Stimulated activated CD8-positive, alpha-beta memory T cell treated with anti-CD3 and anti-CD28 coated beads, Interleukin-15, amount 100 ng/mL, for 48 hours (primary cell): Measurements from ENCODE around the gene AGR2.

ENCODE experiments used
- DNase-seq, 2 donors: peaks; one replicate each; pipeline ENCODE4 v3.0.0-alpha.2; 2020; ENCODE audit warnings: low read depth in 2 of 2

Gene AGR2

GRCh38 chr7:16812542-16813231 lies 7.9 kb upstream of the AGR2 start:
- no peak for DNase-seq

GRCh38 chr7:16811551-16811950 lies 6.8 kb upstream of the AGR2 start:
- no peak for DNase-seq

GRCh38 chr7:16810573-16810972 lies 5.8 kb upstream of the AGR2 start:
- no peak for DNase-seq

GRCh38 chr7:16810112-16810511 lies 5.3 kb upstream of the AGR2 start:
- no peak for DNase-seq

- DNase-seq = no peak
Observed at GRCh38 chr7:16805441-16805840, 642 bp upstream of the AGR2 start.

- no peak for DNase-seq
Observed at GRCh38 chr7:16803881-16804673, 722 bp downstream of the AGR2 start.

DNA sequence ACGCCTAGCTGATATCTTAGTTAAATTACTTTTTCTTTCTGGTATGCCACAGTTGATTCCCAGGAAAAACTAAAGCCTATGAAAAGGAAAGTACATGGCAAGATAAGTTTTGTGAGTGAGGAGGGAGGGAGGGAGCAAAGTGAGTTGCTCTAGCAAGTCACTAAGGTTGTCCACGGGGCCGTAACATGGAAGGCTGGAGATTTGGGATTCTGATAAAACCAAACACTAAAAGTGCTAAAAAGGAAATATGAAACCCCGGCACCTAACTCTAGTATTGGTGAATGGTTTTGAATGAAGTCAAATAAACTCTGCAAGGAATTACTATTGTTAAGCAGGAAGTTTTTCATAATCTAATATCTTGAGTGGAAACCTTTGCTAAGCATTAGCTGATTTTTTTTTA lies 1.7 kb downstream of the AGR2 start:
- DNase-seq = no peak

- no peak for DNase-seq
Observed at GRCh38 chr7:16801579-16801978, 3.2 kb downstream of the AGR2 start.

- DNase-seq = no peak
Observed at GRCh38 chr7:16801111-16801542, 3.7 kb downstream of the AGR2 start.

DNA sequence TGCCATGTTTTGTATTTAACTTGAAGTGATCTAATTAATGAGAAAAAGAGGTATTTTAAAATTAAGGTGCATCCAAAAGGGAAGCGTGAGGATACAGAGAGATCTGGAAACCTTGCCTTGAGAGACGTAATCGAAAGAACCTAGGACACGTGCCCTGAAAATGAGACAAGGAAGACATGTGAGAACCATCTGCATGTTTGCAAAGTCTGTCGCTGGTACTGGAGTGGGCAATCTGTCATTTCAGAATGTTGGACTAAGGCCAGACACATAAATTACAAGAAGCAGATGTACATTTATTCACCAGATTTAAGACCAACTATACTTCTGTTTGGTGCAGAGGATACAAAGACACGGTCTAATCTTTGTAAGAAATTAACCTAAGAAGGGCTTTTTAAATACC lies 9.2 kb downstream of the AGR2 start:
- no peak for DNase-seq

- no peak for DNase-seq
Observed at GRCh38 chr7:16794986-16795385, 9.8 kb downstream of the AGR2 start.

DNA sequence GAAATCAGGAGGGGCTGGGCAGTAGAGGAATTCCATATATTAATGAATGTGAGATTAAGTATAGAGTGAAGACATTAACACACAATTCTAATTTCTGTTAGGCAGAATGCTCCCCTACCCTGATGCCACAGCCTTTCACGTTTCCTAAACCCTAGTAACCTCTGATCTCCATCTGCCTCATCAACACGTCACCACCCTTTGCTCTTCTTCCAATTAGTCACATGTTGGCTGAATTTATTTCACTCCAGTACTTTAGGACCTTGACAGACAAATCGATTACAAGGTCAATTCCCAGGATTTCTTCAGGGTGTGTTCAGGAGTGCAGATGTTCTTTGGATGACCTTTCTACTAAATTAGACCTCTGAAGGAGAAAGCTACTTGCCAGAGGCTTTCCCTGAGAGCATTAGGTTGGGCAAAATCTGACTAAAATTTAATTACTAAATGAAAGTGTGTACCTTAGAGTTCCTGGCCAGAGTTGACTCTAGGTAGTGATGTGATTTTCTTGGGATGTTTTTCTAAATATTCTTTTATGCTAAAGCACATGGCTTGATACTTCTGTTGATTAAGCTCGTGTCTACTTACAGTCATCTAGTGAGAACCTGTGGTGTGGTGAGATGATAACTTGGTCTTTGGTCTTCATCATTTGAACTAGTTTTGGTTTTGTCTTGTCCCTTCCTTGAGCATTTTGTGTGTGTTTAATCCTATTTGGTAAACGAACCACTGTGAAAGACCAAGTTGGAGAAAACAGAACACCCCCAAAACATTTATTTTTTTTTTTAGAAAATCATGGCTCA lies 12.7 kb downstream of the AGR2 start:
- no peak for DNase-seq

- no peak for DNase-seq
Observed at GRCh38 chr7:16791071-16791470, 13.7 kb downstream of the AGR2 start.

DNA sequence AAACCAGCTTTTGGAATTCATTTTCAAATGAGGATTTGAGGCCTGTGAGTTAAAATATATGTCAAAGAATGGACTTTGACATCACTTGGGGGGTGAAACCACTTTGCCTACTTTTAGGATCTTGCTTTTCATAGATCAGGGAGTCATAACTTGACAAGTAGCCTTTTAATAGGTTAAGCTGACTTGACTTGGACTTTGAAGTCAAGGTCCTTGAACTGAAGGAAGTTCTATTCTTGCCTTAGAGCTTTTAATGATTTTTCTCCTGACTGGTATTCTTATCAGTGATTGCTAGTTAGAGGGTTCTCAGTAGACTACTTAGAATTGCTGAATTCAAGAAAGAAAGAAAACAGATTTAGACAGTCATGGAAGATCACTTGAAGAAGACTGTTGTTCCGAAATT lies 17.7 kb downstream of the AGR2 start:
- no peak for DNase-seq

DNA sequence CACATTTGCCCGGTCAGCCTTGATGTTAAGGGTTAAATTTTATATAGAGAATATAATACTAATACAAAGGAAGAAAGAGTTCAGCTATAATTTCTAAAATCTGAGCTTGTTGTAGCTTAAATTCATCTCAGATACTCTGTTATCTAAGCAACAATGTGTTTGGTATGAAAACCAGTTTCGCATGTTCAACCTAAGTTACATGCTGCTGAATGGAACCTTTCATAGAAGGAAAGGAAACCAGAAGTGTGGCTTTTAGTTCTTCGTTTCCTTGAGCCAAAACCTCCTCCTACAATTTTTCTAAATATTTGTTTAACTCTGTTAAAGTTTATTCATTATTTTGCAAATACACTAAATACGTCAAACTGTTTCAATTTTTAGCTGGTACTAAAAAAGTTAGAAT lies 18.5 kb downstream of the AGR2 start:
- no peak for DNase-seq

- DNase-seq = no peak
Observed at GRCh38 chr7:16785846-16786245, 19.0 kb downstream of the AGR2 start.

GRCh38 chr7:16785321-16785720 lies 19.5 kb downstream of the AGR2 start:
- DNase-seq = no peak

DNA sequence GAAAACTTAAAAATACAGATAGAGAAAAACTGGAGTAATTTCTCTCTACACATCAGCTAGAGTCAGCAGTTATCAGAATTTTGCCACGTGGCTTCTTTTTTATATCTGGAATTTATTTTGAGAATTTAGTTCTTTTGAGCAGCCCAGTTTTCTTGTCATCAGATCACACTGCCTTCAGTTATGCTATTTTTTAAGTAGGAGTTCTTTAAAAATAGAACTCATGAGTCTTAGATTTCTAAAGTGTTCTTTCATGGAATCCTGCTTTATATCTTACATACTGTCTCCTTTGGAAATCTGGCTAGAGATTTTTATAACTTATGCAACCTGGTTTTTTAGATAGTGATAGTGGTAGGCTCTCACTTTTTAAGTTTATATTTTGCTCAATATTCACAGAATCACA lies 24.2 kb downstream of the AGR2 start:
- DNase-seq = no peak

DNA sequence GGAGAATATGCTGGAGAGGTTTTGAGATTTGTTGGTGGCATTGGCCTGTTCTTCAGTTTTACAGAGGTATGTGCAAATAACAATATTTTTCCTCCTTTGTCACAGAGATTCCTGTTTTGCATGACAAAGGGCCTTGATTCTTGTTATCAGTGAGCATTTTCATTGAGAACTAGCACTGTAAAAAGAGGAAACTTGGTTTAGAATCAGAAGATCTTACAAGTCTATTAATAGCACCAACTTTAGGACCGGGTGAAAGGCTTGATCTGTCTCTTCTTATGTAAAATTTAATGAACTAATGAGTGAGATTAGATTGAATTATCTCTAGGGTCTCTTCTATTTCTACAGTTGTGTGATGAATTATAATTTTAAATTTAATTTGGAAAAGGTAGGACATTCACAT lies 25.7 kb downstream of the AGR2 start:
- DNase-seq = no peak

- DNase-seq = no peak
Observed at GRCh38 chr7:16778476-16778875, 26.3 kb downstream of the AGR2 start.

- DNase-seq = no peak
Observed at GRCh38 chr7:16776053-16776452, 28.7 kb downstream of the AGR2 start.

DNA sequence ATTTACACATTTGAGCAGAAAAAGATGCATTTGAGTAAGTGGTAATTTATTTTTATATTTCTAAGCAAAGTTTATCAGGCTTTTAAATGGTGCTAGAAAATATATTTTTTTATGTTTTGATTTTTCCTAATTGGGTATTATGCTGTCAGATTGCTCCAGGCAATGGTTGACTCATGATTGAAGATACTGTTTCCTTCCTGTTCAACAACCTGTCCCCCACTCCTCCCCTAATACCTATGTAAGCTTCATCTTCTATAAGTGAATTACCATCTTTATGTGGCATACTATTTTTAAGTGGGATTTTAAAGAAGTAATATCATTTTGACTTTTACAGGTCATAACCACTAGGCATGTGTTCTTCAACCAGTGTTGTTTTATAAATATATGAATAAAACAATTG lies 29.8 kb downstream of the AGR2 start:
- no peak for DNase-seq

DNA sequence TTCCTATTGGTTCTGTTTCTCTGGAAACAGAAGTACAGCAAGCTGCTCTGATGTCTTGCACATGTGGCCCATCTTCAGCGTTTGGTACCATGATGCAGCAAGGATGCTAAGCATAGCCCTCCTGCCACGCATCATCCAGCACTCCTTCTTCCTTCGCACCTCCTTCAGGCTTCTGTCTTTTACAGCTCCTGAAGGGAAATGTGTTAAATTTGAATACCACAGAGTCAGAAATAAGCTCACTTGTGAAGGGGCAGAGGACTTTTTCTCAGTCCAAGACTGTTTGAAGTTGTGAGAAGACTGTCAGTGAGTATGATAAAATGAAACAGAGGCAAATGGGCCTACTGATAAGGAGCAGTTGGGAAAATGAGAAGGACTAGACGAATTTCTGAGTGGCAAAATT lies 30.5 kb downstream of the AGR2 start:
- no peak for DNase-seq
